ENCODE data around the gene MMADHC.

DNA sequence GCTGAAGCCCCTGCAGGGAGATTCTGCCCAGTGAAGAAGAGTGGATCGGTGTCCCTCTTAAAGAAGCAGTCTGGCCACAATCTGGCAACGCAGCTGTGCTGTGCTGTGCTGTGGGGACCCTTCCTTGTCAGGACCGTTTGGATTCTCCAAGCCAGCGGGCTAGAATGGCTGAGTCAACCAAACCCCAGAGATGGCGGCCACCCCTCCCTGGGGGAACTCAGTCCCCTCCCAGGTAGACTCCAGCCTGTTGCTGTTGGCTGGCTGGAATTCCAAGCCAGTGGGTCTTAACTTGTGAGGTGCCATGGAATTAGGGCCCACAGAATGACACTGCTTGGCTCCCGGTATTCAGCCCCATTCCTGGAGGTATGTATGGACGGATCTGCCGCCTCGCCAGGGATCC is 62.3 kb downstream of the MMADHC start:
- TF ChIP-seq CTCF (optimal IDR thresholded peaks at IDR 0.05 in 1 of 3, IDR thresholded peaks at IDR 0.05 in 1 of 3, conservative IDR thresholded peaks at IDR 0.05 in 1 of 3; ENCODE audit: extremely low read depth in 1 of 3, insufficient read depth in 2 of 3, low read length in 3 of 3) (no peak), EZH2 (IDR thresholded peaks at IDR 0.05; ENCODE audit: low read length) (no peak)

All from keratinocyte (primary cell).